OCI-M1 (cell line): ENCODE data around the gene RPLP2.
A peak's percentile ranks its signal among the peaks of the same experiment; 100 is the strongest.

Experiments used
- DNase-seq: peaks from one replicate; lab custom pipeline; 2025; lab: John Stamatoyannopoulos, UW

The RPLP2 gene

DNA sequence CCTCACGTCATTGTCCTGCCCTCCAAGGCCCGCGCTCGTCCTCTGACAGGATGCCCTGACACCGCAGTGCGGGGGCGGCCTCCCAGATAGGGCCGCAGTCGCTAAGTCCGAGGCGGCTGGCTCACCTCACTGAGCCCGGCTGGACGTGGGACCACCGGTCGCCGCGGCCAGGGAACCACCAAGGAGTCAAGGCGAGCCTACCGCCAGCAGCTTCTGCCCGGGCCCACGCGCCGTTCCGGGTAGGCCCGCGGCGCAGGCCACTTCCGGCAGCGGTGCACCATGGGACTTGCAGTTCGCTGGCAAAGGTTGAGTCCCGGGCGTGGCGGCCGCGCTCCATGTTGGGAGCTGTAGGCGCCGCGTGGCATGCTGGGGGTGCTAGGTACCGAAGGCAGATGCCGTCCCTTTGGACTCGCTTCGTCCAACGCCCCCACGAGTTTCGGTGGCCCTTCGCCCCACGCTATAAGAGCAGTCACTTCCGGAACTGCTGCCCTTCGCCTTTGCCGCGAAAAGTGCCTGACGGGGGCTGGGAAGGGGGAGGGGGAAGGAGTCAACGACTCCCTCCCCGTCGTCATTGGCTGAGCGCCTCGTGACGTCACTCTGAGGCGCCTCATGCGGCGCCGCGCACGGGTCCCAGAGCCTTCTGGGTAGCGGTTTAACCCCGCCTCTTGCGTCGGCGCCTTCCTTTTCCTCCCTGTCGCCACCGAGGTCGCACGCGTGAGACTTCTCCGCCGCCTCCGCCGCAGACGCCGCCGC, at the start of gene RPLP2:
RPLP2 (plus strand) TSS at position 681 of the 753 bp plus-strand sequence. CDS start 268 bp downstream, outside the sequence.
- peak; percentile 99 for DNase-seq

DNA sequence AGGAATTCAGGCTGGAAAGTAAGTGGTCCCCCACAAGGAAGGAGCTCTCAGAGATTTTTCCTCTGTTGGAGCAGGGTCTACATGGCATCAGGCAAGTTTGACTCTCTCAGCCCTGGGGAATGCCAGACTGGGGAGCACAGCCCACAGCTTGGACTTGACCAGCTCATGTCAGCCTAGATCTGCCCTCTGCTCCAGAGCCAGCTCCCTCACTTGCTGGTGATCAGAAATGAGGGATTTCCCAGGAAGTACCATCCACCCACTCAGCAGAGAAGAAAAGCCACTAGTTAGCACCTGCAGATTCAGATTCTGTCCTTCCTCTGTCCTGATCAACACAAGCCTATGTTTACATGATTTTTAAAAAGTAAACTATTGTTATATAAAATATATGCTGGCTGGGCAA, 49.5 kb upstream of the RPLP2 start:
- DNase-seq: no peak

DNA sequence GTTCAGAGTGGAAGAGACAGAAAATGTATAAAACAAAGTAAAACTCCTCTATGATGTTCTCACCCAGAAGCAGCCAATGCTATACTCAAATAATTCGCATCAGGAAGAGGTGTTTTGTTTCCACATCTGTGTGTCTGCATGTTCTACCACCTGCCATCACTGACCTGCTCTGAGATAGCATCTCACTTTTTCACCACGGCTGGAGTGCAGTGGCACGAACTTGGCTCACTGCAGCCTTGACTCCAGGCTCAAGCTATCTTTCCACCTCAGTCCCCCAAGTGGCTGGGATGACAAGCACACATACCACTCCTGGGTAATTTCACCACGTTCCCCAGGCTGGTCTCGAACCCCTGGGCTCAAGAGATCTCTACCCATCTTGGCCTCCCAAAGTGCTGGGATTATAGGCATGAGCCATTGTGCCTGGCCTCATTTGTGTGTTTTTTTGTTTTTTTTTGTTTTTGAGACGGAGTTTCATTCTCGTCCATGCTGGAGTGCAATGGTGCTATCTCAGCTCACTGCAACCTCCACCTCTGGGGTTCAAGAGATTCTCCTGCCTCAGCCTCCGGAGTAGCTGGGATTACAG, 48.1 kb upstream of the RPLP2 start:
- no peak for DNase-seq

DNA sequence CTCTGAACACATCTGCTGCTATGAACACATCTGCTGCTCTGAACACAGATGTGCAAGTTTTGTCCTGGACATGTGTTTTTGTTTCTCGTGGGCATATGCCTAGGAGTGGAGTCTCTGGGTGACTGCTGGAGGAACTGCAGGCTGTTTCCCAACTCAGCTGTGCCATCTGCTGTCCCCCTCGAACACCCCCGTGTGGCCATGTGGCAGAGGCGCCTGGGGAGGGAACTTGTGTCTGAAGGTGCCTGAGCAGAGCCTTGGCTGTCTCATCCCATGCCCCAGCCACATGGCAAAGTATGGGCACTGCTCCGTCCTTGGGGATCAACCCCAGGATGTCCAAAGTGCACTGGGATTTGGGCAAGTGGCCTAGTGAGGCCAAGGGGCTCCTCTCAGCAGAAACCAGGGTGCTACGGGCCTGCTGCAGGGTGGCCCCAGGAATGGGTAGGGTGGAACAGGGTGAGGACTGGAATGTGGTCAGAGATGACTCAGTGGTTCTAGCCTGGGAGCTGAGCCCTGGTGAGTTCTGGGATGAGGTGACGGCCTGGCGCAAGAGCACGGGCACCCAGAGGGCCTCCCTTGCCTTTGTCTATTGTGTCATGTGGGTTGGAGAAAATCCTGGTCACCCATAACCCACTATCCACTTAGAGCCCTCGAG, 47.2 kb upstream of the RPLP2 start:
- no peak for DNase-seq

DNA sequence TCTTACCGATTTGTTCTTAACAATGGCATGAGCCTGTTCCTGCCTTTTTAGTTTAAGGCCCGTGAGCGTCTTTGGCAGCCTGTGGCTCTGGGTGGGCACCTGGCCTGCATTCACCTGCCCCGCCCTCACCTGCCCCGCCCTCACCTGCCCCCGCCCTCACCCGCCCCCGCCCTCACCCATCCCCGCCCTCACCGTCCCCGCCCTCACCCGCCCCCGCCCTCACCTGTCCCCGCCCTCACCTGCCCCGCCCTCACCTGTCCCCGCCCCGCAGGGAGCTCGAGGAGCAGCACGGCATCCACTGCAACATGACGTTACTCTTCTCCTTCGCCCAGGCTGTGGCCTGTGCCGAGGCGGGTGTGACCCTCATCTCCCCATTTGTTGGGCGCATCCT, 46.7 kb upstream of the RPLP2 start:
- no peak for DNase-seq

DNA sequence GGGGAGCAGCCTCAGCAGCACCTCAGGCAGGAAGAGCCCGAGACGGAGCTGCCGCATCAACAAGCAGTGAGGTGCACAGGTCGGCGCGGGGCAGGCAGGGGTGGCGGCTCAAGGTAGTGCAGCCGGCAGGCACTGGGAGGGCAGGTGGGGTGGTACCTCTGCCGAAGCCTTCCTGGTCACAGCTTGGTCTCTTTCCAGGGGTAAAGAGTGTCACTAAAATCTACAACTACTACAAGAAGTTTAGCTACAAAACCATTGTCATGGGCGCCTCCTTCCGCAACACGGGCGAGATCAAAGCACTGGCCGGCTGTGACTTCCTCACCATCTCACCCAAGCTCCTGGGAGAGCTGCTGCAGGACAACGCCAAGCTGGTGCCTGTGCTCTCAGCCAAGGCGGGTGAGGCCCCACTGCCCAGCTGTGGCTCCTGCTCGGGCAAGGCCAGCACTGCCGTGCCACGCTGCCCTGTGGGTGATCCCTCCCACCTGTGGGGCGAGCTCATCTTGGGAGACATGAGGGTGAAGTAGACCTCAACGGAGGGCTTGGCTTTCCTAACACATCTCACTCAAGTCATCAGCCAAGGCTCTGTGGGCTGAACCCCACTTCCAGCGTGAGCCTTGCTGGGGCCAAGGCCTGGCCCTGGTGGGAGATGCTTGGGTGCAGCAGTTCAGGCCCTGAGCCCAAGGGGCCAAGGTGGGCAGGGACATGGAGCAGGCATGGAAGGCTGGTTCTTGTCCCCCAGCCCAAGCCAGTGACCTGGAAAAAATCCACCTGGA, 46.0 kb upstream of the RPLP2 start:
- no peak for DNase-seq

DNA sequence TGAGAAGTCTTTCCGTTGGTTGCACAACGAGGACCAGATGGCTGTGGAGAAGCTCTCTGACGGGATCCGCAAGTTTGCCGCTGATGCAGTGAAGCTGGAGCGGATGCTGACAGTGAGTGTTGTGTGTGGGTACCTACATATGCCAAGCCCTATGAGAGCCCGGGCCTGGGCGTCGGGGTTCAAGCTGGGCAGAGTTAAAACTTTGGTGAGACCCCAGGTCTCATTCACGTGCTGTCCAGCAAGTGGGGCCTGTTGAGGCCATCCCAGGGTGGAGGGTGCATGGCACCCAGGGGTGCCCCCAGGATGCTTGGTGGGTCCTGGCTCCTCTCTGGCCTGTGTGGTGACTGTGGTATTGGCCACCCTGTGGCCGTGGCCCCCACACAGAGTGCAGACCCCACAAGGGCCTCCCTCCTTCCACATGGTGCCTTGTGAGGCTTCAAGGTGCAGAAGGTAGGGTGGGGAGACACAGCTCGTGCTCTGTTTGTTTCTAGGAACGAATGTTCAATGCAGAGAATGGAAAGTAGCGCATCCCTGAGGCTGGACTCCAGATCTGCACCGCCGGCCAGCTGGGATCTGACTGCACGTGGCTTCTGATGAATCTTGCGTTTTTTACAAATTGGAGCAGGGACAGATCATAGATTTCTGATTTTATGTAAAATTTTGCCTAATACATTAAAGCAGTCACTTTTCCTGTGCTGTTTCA, 45.3 kb upstream of the RPLP2 start:
- DNase-seq: no peak

DNA sequence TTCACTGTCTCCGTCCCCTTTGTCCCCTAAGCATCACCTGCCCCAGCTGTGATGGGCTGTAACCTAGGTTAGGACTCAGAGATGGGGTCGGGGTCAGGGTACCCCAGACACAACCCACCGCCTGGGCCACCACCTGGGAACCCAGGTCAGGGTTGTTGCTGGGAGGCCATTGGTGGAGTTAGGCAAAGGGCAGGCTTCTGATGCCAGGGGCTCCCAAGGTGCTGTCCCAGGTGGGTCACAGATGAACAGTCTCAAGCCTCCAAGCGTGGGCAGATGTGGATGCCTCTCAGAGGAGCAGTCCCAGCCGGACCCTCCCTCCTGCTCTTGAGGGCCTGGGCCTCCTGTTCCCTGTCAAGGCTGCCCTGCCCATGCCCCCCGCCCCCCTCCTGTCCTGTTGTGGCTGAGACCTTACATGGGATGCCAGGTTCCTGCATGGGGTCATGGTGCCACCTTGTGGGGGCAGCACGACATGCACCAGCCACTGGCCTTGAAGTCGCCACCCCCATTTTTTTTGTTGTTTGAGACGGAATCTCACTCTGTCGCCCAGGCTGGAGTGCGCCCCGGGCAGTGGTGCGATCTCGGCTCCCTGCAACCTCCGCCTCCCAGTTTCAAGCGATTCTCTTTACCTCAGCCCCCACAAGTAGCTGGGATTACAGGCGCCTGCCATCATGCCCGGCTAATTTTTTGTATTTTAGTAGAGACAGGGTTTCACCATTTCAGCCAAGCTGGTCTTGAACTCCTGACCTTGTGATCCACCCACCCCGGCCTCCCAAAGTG, 44.6 kb upstream of the RPLP2 start:
- DNase-seq: peak; percentile 53

DNA sequence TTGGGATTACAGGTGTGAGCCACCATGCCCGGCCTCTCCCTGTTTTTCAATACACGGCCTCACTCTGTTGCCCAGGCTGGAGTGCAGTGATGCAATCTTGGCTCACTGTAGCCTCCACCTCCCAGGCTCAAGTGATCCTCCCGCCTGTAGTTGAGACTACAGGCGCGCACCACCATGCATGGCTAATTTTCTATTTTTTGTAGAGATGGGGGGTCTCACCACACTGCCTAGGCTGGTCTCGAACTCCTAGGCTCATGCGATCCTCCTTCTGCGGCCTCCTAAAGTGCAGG, 44.0 kb upstream of the RPLP2 start:
- DNase-seq: no peak

DNA sequence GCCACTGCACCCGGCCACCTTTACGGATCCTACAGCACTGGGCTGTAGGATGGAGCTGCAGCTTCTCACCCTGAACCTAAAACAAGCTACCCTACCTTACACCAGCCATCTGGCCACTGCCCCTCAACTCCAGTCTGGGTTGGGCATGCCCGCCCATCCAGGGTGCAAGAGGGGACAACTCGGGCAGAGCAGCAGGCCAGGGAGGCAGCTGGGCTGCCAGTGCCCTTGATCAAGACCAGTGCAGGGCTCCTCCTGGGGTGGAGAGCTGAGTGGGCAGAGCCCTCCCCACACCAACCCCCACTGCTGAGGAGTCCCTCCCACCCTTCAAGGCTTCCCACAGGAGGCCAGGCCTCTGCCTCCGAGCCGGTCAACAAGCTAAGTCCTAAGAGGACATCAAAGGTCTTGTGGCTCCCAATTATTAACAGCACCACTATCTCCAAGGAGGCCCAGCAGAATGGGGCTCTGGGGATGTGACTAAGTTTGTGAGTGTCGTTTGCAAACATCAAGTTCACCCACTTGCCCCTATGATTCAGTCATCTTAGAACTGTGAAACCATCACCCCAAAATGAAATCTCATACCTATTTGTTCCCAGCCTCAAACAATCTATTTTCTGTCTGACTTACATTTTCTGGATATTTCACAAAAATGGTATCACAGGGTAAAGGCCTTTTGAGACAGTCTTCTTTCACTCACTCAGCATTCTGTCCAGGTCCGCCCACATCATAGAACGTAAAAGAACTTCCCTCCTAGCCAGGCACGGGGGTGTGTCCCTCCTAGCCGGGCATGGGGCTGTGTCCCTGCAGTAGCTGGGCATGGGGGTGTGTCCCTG, 43.4 kb upstream of the RPLP2 start:
- DNase-seq: no peak

DNA sequence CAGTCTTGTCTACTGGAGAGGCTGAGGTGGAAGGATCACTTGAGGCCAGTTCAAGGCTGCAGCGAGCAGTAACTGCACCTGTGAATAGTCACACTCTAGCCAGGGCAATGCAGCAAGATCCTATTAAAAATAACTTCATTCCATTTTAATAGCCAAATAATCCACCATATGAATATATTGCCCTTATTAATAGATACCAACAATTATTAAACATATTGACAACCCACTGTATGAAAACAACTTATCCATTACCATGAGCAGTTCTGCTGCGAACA, 42.9 kb upstream of the RPLP2 start:
- no peak for DNase-seq

DNA sequence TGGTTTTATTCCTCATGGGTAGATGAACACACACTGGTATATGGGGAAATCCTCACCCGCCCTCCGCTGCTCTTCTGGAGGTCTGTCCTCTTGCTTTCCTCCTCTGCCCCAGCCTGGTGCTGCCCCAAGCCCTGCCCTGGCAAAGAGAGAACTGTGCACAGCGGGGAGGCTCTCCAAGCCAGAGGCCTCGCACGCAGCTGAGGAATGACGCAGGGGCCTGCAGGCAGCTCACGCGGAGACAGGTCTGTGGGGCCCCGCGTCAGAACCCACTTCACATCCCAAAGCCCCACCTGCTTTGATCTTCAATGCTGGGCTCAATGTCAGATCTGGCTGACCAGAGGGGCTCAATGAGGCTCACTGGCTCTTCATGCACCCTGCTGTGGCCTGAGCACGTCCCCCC, 42.5 kb upstream of the RPLP2 start:
- DNase-seq: no peak

DNA sequence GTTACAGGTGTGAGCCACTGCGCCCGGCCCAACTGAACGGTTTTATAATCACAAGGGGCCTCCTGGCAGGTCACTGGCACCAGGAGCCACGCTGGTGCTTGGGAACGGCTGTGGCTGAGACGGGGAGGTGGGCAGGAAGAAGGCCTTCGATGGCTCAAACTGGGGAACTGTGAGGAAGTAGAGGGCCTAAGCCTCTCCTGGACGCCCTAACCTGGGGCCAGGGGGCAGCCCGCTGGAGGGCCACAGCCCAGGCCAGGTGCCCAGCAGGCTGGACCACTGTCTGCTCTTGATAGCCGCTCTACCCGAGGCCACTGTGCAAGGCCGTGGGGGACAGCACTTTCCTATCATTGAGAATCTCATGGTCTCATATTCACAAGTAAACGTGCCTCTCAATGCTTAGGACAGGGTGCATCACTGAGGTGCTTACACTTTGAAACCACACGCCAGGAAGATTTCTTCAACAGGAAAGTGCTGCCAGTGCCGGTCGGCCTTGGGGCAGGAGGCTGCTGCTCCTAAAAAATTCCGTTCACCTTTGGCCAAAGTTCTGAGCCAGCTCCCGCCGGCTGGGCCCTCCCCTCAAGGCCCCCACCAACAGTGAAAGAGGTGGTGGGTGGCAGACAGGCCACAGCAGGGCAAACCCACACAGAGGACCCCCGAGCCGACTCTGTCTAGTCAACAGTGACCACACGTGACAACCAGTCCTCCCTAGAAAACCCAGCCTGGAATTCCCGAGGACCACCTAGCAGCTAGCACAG, 39.7 kb upstream of the RPLP2 start:
- no peak for DNase-seq

DNA sequence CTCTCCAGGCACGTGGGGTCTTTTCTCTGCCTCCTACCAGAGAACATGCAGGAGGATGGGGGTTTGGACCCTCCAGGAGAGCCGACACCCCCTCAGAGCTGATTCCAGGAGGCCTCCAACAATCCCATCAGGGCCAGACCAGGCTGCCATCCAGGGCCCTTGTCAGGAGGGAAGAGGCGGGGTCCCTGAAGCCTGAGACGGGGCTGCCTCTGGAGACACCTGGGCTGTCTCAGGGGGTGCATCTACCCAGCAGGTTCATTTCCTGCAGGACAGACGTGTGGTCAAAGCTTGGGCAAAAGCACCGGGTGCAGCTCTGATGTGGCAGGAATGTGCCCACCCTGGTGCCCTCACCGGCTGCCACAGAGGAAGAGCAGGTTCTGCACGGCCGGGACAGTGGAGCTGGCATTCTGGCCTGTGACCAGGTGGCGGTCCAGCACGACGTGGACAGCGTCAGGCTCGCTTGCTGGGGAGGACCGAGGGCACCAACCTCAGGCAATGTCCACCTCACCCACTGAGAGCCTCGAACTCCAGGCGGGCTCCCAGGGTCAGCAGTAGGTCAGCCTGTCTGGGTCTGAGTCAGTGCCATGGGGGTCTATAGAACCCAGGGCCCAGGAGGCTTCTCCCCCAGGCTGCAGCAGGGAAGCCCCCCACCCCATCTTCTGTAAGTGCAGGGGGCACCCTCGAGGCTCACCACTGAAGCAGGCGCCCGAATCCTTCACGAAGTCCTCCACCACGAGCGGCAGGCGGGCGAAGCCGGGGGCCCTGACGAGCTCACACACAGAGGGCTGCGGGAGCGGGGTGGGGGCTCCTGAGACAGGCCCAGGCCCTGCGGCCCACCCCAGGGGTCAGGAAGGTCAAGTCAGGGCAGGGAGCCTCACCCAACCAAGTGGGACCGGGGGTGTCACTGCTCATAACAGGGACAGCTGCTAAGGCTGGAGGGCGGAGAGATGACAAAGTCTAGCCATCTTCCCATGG, 38.8 kb upstream of the RPLP2 start:
- DNase-seq: no peak

DNA sequence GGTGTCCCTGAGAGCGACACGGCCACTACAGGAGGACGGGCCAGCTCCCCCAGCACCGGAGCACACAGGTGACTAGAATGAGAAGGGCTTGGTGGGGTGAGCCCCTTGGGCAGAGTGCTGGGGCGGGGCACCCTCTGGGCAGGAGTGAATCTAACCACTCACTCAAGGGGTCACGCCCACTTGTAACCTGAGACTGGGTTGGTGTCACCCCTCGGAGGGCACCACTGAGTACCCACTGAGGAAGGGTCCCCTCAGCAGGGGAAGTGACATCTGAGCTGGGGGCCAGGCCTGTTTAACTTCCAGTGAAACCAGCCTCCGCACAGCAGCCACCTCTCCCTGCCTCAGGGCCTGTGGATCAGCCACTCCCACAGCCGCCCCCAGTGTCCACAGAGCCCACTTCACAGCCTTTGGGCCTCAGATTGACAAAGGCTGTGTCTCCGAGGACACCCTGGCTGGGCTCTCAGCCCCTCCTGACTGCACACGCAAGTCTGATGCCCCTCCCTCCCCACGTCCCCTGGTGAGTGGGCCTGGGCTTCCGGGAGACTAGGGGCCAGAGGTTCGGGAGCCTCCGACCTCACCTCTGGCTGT, 38.1 kb upstream of the RPLP2 start:
- DNase-seq: no peak

DNA sequence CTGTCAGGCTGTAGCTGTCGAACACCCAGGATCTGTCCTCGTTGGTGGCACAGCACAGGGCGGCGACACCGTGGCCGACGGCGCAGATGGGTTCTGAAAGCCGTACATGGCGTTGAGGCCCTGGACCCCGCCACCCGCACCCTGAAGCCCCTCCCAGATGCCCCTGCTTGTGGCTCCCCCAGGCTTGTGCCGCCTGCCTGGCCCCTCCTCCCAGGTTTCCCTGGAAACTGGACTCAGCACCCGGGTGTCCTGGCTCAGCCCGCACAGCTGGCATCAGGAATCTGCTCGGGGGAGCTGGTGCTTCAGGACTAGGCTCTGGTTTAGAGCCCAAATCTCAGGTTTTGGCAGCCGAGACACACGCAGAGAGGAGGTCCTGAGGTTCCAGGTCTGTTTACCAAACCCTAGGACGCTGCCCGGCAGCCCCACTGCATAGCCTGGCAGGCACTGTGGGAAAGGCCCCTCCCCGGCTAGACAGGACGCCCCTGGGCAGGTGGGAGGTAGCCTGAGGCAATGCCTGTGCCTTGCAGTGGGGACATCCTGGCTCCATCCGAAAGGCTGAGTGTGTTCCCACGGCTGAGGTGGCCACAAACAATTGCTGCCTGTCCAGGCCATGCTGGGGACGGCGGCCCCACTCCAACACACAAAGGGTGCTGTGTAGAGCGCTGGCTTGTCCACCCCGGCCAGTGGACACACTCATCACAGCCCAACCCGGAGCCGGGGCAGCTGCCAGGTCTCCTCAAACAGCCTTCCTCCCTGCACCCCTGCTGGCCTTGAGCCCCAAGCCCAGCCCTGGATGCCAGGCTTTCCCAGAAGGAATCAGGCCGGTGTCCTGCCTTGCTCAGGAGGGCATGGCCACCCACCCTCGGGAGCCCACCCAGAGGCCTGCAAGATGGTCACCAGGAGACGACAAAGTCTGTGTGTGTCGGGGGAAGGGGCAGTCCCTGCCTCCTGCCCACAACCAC, 37.1 kb upstream of the RPLP2 start:
- no peak for DNase-seq

DNA sequence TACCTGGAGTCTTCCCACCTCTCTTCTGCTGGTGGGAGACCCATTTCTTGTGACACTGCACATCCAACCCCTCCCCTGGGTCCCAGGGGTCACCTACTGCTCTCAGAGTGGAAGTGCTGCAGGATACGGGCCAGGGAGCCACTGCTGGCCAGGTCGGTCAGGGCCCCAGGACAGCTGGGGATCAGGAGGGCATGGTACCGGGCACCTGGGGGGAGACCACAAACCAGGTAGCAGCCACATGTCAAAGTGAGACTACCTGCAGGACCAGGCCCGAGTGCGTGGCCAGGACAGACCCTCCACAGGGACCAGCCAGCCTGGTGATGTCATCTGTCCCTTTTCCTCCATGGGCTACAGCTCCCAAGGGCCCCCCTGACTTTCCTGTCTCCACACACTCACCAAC, 36.3 kb upstream of the RPLP2 start:
- no peak for DNase-seq
